Muscle layer of colon (tissue), 2 donors: Measurements from ENCODE around the gene ADORA1.

Source experiments
- H3K27ac ChIP-seq: one replicate; pipeline ENCODE4 v1.7.0; 2013; ENCODE audit warnings: low read depth, mild to moderate bottlenecking, low read length, moderate library complexity
- H3K27me3 ChIP-seq, 2 donors: one replicate each; pipeline ENCODE4 v1.7.0; 2013; ENCODE audit warnings: low read length in 2 of 2, mild to moderate bottlenecking in 2 of 2; ENCODE audit not compliant: insufficient read depth in 2 of 2, control insufficient read depth in 1 of 2
- H3K36me3 ChIP-seq: one replicate; pipeline ENCODE4 v1.7.0; 2013; ENCODE audit warnings: mild to moderate bottlenecking, low read length; ENCODE audit not compliant: insufficient read depth
- H3K4me1 ChIP-seq: one replicate; pipeline ENCODE4 v1.7.0; 2013; ENCODE audit warnings: mild to moderate bottlenecking, low read length; ENCODE audit not compliant: insufficient read depth
- H3K4me3 ChIP-seq, 2 donors: one replicate each; pipeline ENCODE4 v1.7.0; 2013; ENCODE audit warnings: low read length in 2 of 2, low read depth in 1 of 2, mild to moderate bottlenecking in 1 of 2, moderate library complexity in 1 of 2
- H3K9ac ChIP-seq: one replicate; pipeline ENCODE4 v1.7.0; 2013; ENCODE audit warnings: low read length
- H3K9me3 ChIP-seq: one replicate; pipeline ENCODE4 v1.7.0; 2013; ENCODE audit warnings: mild to moderate bottlenecking, low read length
- donor health status: abdominal sarcoma.
- donor health status: Adenocarcinoma of cecum.

The ADORA1 gene

DNA sequence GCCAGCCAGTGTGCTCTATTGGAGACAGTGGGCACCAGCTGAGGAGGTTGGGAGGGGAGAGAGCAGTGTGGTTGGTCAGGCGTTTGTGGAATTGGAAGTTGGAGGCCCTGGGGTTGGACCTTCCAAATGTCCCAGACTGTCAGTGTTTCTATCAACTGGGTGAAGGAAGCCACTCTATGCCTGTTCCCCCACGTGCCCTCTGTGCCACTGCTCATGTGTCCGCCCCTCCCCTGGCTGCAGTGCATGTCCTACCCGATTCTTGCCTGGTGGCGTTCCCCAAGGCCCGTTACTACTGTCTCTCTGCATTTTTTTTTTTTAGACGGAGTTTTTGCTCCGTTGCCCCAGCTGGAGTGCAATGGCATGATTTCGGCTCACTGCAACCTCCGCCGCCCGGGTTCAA lies 21.1 kb downstream of the ADORA1 start:
- no peak overlapping the region for H3K9ac ChIP-seq
- H3K4me1 ChIP-seq = no peaks in the 10 kb centered on the region
- H3K36me3 ChIP-seq = no peaks in the 10 kb centered on the region
- no peaks in the 10 kb centered on the region for H3K27me3 ChIP-seq
- H3K9me3 ChIP-seq = no peaks in the 10 kb centered on the region
- no peak overlapping the region for H3K27ac ChIP-seq
- no peak overlapping the region for H3K4me3 ChIP-seq

DNA sequence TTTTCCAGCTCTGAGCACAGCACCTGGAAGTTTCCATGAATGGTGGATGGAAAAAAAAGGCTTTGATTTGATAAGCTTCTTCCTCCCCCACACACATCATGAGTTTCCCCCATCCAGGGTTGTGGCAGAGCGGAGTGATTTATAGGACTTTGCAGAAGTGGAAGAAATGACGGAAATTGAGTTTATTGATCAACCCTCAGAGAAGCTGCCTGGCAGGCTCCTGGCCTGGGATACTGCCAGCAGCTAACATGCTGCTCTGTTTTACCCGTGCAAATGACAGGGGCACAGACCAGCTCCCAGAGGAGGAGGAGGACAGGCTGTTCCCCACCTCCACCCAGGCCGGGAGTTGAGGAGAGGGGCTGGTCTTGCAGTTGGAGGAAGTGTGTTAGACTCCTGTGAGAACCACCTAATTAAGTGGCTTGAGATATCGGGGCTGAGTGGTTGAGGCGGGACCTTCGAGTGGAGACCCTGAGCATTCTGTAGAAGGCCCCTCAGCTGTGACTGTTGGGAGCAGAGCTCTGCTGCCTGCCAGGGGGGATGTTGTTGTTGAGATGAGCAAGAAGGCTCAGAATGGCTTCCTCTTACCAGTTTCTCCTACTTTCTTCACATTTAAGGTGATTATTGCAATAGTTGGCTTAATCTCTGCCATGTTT lies 21.8 kb downstream of the ADORA1 start:
- no peak overlapping the region for H3K4me3 ChIP-seq
- H3K36me3 ChIP-seq = no peaks in the 10 kb centered on the region
- no peaks in the 10 kb centered on the region for H3K4me1 ChIP-seq
- no peak overlapping the region for H3K27ac ChIP-seq
- H3K9me3 ChIP-seq = no peaks in the 10 kb centered on the region
- H3K9ac ChIP-seq = no peak overlapping the region
- H3K27me3 ChIP-seq = peaks cover 0 to 2% of the 10 kb centered on the region in 2 donors

DNA sequence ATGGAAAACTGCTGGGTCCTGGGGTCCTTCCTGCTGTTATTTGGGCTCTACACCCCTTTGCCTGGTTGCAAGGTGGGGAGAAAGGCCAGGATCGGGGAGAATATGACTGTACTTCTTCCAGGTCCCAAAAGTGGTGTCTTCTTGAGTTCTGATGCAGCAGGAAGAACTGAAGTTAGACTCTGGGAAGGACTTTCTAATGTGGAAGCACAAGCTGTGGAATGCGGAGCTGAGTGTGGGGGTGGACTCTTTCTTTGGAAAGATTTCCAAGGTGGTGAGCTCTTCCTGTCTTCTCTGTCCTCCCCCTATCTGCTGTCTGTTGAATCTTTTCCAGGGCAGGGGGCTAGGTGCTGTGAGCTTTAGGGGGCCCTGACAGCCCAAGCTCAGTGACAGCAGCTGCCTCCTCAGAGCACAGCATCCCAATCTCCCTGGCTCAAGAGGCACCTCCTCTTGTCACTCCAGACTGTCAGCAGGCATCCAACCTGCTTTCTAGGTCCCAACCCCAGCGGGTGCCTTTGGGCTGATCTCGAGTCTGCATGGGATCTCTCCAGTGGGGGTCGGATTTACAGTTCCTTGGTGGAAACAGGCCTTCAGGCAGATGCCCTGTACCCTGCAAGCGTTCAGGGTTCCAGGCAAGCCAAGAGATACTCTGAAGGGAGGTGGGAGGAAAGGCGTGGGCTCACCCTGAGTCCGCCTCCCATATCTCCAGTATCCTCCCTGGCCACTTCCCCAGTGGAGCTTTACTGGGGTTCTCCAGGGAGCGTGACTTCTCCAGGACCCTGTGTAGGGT lies 23.2 kb downstream of the ADORA1 start:
- H3K27me3 ChIP-seq = peaks cover 0 to 5% of the 10 kb centered on the region in 2 donors
- no peak overlapping the region for H3K9ac ChIP-seq
- H3K9me3 ChIP-seq = no peaks in the 10 kb centered on the region
- H3K4me1 ChIP-seq = no peaks in the 10 kb centered on the region
- H3K27ac ChIP-seq = no peak overlapping the region
- no peaks in the 10 kb centered on the region for H3K36me3 ChIP-seq
- no peak overlapping the region for H3K4me3 ChIP-seq

DNA sequence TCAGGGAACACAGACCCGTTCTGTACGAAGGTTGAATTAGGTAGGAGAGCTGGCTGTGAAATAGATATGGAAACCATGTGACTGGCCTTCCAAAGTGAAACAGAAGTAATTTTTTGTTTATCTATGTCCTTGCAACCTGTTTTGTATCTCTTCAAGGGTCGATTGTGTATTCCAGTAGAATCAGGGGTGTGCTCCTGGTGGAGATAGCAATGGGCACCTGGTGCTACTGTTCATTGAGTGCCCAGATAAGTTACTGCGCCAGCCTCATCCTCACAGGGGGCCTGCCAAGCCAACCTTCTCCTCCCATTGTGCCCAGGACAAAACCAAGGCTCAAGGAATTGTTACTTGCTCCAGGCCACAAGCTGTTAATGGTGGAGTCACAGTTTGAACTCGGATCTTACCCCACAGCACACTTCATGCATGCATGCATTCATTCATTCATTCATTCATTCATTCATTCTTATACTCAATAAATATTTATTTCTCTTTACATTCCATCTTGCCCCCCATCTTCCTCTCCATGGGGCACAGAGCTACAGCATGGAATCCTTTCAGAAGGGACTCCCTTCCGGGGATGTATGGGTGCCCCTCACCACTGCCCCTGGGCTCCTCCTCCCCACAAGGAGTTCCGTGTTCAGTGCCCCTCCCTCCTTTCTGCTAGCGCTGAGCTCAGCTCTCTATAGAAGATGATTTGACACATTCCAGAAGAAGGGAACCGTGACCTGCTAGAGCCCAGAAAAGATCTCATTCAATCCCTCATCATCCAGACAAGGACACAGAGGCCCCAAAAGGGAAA lies 24.0 kb downstream of the ADORA1 start:
- H3K27me3 ChIP-seq = peaks cover 0 to 5% of the 10 kb centered on the region in 2 donors
- H3K9ac ChIP-seq = no peak overlapping the region
- H3K4me3 ChIP-seq = no peak overlapping the region
- H3K9me3 ChIP-seq = no peaks in the 10 kb centered on the region
- H3K36me3 ChIP-seq = no peaks in the 10 kb centered on the region
- H3K4me1 ChIP-seq = no peaks in the 10 kb centered on the region
- H3K27ac ChIP-seq = no peak overlapping the region

DNA sequence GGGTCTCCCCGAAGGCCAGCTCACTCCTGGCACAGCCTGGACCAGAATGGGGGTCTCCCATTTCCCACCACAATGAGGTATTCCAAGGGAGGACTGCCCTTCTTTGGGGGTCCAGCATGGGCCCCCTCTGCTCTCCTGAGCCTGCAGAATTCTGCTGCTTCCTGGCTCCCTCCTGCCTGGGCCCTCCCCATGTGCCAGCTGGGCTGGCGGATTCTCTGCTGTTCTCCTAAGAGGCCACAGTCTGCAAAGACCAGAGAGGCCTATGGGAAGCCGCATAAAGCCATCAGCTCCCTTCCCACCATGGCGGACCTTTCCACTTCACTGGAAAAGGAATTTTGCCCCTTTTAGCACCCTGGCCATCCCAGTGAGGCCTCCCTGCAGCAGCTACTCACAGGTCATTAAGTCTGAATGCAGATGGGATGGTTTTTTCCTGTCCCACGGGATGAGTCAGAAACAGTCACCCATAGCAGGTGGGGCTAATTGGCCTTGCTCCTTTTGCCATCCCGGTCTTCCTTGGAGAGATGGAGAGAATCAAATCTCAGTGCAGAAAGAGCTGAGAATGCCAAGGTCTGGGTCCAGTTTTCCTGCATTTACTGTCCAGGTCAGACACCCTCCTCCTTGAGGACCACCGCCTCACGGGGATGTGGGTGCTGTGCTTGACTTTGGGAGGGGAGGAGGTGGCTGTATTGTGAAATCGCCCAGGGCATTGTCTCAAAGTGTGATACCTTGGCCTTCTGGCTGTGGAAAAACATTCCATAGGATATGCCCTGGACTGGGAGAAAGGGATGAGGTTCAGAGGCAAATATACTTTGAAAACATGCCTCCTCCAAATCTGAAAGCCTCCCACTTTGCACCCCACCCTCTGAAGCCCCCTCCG lies 24.9 kb downstream of the ADORA1 start:
- Histone ChIP-seq H3K4me1 (no peaks in the 10 kb centered on the region), H3K9ac (no peak overlapping the region), H3K27me3 (peaks cover 0 to 5% of the 10 kb centered on the region in 2 donors), H3K9me3 (no peaks in the 10 kb centered on the region), H3K27ac (no peak overlapping the region), H3K36me3 (no peaks in the 10 kb centered on the region), H3K4me3 (no peak overlapping the region)

DNA sequence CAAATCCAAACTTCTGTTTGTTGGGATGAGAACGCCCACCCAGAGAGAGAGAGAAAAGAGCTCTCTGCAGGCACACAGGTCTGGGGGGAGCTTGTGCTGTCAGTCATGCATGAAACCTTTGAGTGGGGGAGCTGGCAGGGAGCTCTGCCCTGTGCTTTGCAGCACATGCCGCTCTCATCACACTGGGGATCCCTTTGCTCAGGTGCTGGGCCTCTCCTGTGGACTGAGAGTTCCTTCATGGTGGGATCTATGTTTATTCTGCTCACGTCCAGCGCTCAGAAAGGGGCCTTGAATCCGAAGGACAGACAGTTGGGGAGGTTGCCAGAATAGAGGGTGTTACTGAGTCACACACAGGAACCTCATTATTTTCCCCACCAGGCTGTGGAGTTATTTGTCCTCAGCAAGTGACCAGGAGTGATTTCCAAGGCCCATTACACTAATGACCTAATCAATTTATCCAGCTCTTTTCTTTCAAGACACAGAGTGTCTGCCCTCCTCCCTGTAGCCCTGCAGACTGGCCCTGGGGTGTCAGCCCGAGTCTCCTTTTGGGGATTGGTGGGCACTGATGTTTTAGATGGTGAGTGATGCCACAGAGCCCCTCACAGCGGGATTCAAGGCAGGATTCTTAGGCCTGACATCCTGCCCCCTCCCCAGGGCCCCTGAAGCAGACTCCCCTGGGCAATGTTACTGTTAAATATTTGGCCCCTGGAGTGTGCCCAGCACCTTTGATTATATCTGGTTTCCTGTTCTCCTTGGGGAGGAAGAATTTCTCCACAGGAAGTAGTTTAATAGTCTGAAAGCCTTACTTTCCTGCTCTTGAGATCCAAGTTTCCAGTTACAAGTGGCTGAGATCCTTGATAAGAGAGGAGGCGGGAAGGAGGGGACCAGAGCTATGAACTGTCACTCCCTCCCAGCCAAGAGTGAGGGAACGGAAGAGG lies 25.8 kb downstream of the ADORA1 start:
- Histone ChIP-seq H3K27me3 (peaks cover 0 to 5% of the 10 kb centered on the region in 2 donors), H3K36me3 (no peaks in the 10 kb centered on the region), H3K4me3 (no peak overlapping the region), H3K9me3 (no peaks in the 10 kb centered on the region), H3K9ac (no peak overlapping the region), H3K27ac (no peak overlapping the region), H3K4me1 (no peaks in the 10 kb centered on the region)

DNA sequence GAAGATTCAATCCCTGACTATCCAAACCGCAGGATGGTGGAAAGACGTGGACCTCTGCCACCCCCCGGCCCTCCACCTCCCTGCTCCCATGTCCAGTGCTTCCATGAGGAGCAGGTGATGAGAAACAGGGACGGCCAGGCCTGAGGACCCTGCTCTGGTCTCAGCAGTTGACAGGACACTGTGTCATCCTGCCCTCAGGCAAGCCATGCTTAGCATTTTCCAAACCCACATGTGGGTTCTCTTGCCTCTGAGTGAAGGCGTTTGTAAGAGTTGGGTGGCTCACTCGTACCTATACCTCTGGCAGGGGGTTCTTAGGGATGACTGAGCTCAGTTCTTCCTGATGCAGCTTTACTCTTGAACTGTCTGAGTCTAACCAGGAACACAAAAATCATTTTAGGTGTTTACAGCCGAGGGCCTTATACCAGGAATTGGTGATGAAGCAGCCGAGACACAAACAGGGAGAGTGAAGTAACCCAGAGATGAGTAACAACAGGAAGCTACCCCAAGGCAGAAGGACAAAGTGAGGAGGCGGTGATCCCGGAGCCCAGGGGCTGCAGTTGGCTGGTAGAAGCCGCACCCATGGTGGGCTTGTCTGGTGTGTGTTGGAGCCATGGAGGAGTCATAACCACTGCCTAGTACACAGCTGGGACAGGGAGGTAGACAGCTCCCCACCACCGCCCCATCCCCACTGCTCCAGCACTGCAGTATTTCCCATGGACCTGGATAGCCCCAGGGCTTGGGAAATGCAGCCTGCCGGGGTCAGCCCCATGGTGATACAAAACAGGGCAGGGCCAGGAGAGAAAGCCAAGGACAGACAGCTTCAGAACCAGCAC lies 26.7 kb downstream of the ADORA1 start:
- Histone ChIP-seq H3K36me3 (no peaks in the 10 kb centered on the region), H3K27ac (no peak overlapping the region), H3K9ac (no peak overlapping the region), H3K4me1 (no peaks in the 10 kb centered on the region), H3K4me3 (no peak overlapping the region), H3K9me3 (no peaks in the 10 kb centered on the region), H3K27me3 (peaks cover 0 to 5% of the 10 kb centered on the region in 2 donors)

DNA sequence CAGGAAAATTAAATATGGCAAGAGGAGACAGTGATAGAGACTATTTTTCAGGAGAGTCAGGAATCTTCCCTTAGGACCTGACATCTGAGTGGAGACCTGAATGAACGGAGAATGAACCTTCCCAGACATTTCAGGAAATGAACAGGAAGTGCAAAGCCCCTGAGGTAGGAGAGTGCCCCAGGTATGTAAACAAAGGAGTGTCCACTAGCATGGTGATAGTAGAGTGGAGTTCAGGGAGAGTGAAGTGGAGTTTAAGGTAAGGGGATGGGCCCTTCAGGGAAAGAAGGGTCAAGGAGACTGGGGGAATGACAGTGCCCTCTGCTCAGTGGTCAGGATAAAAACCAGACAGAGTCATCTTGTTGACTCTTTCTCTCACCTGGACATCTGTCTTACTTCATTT lies 28.8 kb downstream of the ADORA1 start:
- Histone ChIP-seq H3K27me3 (peaks cover 0 to 5% of the 10 kb centered on the region in 2 donors), H3K9me3 (no peaks in the 10 kb centered on the region), H3K9ac (no peak overlapping the region), H3K36me3 (no peaks in the 10 kb centered on the region), H3K27ac (no peak overlapping the region), H3K4me1 (no peaks in the 10 kb centered on the region), H3K4me3 (no peak overlapping the region)

DNA sequence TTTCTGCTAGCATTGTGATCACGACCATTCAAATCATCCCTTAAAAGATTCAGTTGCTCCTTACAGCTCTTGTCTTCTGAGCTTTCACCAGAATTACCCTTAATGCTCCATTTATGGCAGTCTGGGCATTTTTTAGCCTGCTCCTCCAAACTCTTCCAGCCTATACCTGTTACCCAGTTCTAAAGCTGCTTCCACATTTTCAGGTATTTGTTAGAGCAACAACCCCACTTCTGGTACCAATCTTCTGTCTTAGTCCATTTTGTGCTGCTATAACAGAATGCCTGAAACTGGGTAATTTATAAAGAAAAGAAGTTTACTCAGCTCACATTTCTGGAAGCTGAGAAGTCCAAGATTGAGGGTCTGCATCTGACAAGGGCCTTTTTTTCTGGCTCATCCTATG lies 30.9 kb downstream of the ADORA1 start:
- Histone ChIP-seq H3K4me3 (no peak overlapping the region), H3K36me3 (no peaks in the 10 kb centered on the region), H3K9me3 (no peaks in the 10 kb centered on the region), H3K4me1 (no peaks in the 10 kb centered on the region), H3K27ac (no peak overlapping the region), H3K27me3 (peaks cover 0 to 5% of the 10 kb centered on the region in 2 donors), H3K9ac (no peak overlapping the region)
